ENCODE measurements around the gene INCENP.

INCENP gene

GRCh38 chr11:62142921-62143320 is 19.1 kb downstream of the INCENP start:
- Histone ChIP-seq H3K4me1 (no peaks in the 10 kb centered on the region), H3K36me3 (peaks cover 25% of the 10 kb centered on the region), H3K4me3 (ENCODE audit: low read depth, low read length) (no peak overlapping the region), H3K27me3 (no peaks in the 10 kb centered on the region), H3K9me3 (no peaks in the 10 kb centered on the region)
- TF ChIP-seq CTCF (IDR thresholded peaks at IDR 0.05; ENCODE audit: low read depth, low read length), result no peak
- no peak for DNase-seq

GRCh38 chr11:62143727-62144126 is 19.9 kb downstream of the INCENP start:
- TF ChIP-seq CTCF (IDR thresholded peaks at IDR 0.05; ENCODE audit: low read depth, low read length), result no peak
- peaks cover 24% of the 10 kb centered on the region for H3K36me3 ChIP-seq
- no peak for DNase-seq

GRCh38 chr11:62144641-62145255 is 20.9 kb downstream of the INCENP start:
- Histone ChIP-seq H3K4me3 (ENCODE audit: low read depth, low read length) (no peak overlapping the region), H3K9me3 (no peaks in the 10 kb centered on the region), H3K27me3 (no peaks in the 10 kb centered on the region), H3K36me3 (peaks cover 24% of the 10 kb centered on the region), H3K4me1 (no peaks in the 10 kb centered on the region)
- no peak for TF ChIP-seq CTCF (IDR thresholded peaks at IDR 0.05; ENCODE audit: low read depth, low read length)
- no peak for DNase-seq

More at GRCh38 chr11:62143727-62144126, 19.9 kb downstream of the INCENP start:
- Histone ChIP-seq H3K27me3 (no peaks in the 10 kb centered on the region), H3K4me1 (no peaks in the 10 kb centered on the region), H3K4me3 (ENCODE audit: low read depth, low read length) (no peak overlapping the region), H3K9me3 (no peaks in the 10 kb centered on the region)

GRCh38 chr11:62145261-62145871 is 21.6 kb downstream of the INCENP start:
- DNase-seq, result no peak
- Histone ChIP-seq H3K36me3 (peaks cover 26% of the 10 kb centered on the region), H3K4me3 (ENCODE audit: low read depth, low read length) (no peak overlapping the region), H3K27me3 (no peaks in the 10 kb centered on the region), H3K9me3 (no peaks in the 10 kb centered on the region), H3K4me1 (no peaks in the 10 kb centered on the region)
- no peak for TF ChIP-seq CTCF (IDR thresholded peaks at IDR 0.05; ENCODE audit: low read depth, low read length)

- no peaks in the 10 kb centered on the region for H3K27me3 ChIP-seq
- H3K4me1 ChIP-seq, result no peaks in the 10 kb centered on the region
- peaks cover 27% of the 10 kb centered on the region for H3K36me3 ChIP-seq
- no peak for TF ChIP-seq CTCF (IDR thresholded peaks at IDR 0.05; ENCODE audit: low read depth, low read length)
- H3K9me3 ChIP-seq, result no peaks in the 10 kb centered on the region
- no peak overlapping the region for H3K4me3 ChIP-seq (ENCODE audit: low read depth, low read length)
- no peak for DNase-seq
Measured at GRCh38 chr11:62146476-62147200, 22.8 kb downstream of the INCENP start.

- Histone ChIP-seq H3K9me3 (no peaks in the 10 kb centered on the region), H3K4me1 (no peaks in the 10 kb centered on the region), H3K36me3 (peaks cover 27% of the 10 kb centered on the region), H3K4me3 (ENCODE audit: low read depth, low read length) (no peak overlapping the region), H3K27me3 (no peaks in the 10 kb centered on the region)
- no peak for DNase-seq
- no peak for TF ChIP-seq CTCF (IDR thresholded peaks at IDR 0.05; ENCODE audit: low read depth, low read length)
Measured at GRCh38 chr11:62147545-62147944, 23.7 kb downstream of the INCENP start.
